NB4 (cell line): Measurements from ENCODE around the gene LCP1.

Experiments
- CTCF ChIP-seq: IDR thresholded peaks from one replicate; pipeline ENCODE4 v1.5.1; 2012; ENCODE audit warnings: low read depth, low read length
- MAX ChIP-seq: IDR thresholded peaks from 2 replicates; pipeline ENCODE4 v1.6.1; 2011; ENCODE audit warnings: low read depth, low read length
- MYC ChIP-seq: IDR thresholded peaks from 2 replicates; pipeline ENCODE4 v1.6.1; 2011; ENCODE audit warnings: low read depth, low read length
- POLR2A ChIP-seq: IDR thresholded peaks from 2 replicates; pipeline ENCODE4 v1.6.1; 2011; ENCODE audit warnings: mild to moderate bottlenecking; ENCODE audit not compliant: insufficient read length; ENCODE audit errors: extremely low read depth

GRCh38 chr13:46160065-46160464 is 21.9 kb downstream of the LCP1 start:
- TF ChIP-seq POLR2A (no peak), CTCF (no peak), MAX (no peak), MYC (no peak)
